OCI-LY3 (cell line): ENCODE results near the gene STT3B.
"Not testable (repeated sequence)": the region's sequence is repeated elsewhere in the genome, so short reads cannot be mapped to it uniquely, and the experiment has no call there.

Experiments used
- H2AFZ ChIP-seq: fragments of 200-600, 300-600 bp; shearing (Covaris generic); 2 replicates; pipeline ENCODE4 v1.6.0; 2014; ENCODE audit warnings: antibody characterized with exemption, low read depth, low read length
- H3K27ac ChIP-seq: fragments of 200-600, 300-600 bp; sonication (generic); 2 replicates; pipeline ENCODE4 v1.5.1; 2014; ENCODE audit warnings: mild to moderate bottlenecking, low read length, moderate library complexity, mixed read lengths
- H3K27me3 ChIP-seq: fragments of 200-600, 300-600 bp; sonication (generic); 2 replicates; pipeline ENCODE4 v1.6.1; 2014; ENCODE audit warnings: low read depth, low read length, mixed read lengths
- H3K36me3 ChIP-seq: fragments of 200-600, 300-600 bp; sonication (generic); replicated peaks from 2 replicates; pipeline ENCODE3; 2014; ENCODE audit warnings: low read depth, low read length, mixed read lengths
- H3K4me1 ChIP-seq: fragments of 300-600, 200-600 bp; sonication (generic); 2 replicates; pipeline ENCODE4 v1.6.1; 2014; ENCODE audit warnings: low read length, mixed read lengths
- H3K4me2 ChIP-seq: fragments of 200-600, 300-600 bp; sonication (generic); 2 replicates; pipeline ENCODE4 v1.6.1; 2014; ENCODE audit warnings: low read length, mixed read lengths
- H3K4me3 ChIP-seq: fragments of 300-600, 200-600 bp; sonication (generic); 2 replicates; pipeline ENCODE4 v1.5.1; 2014; ENCODE audit warnings: antibody characterized with exemption, mild to moderate bottlenecking, low read length, moderate library complexity
- H3K79me2 ChIP-seq: fragments of 300-600, 200-600 bp; shearing (Covaris generic); 2 replicates; pipeline ENCODE4 v1.6.1; 2014; ENCODE audit warnings: mild to moderate bottlenecking, low read length, mixed read lengths
- H3K9ac ChIP-seq: fragments of 300-600, 200-600 bp; shearing (Covaris generic); 2 replicates; pipeline ENCODE4 v1.6.0; 2014; ENCODE audit warnings: mild to moderate bottlenecking, low read length, moderate library complexity
- H3K9me3 ChIP-seq: fragments of 200-600, 300-600 bp; shearing (Covaris generic); 2 replicates; pipeline ENCODE4 v1.6.1; 2014; ENCODE audit warnings: low read length, mixed read lengths; ENCODE audit not compliant: insufficient read depth
- H4K20me1 ChIP-seq: fragments of 200-600, 300-600 bp; sonication (generic); 2 replicates; pipeline ENCODE4 v1.6.1; 2016; ENCODE audit warnings: low read length, mixed read lengths; ENCODE audit not compliant: insufficient read depth
- EZH2phosphoT487 ChIP-seq: fragments of 200-600 bp; shearing (Covaris generic); IDR thresholded peaks from 2 replicates; pipeline ENCODE4 v1.6.1; 2018; ENCODE audit warnings: antibody characterized with exemption, mixed run types, low read depth
- TF ChIP-seq, protein P1 (sequence below): fragments of 200-600, 300-600 bp; sonication (generic); IDR thresholded peaks from 2 replicates; pipeline ENCODE4 v1.5.1; 2014; ENCODE audit warnings: antibody characterized with exemption, low read length, low read depth

The STT3B gene

DNA sequence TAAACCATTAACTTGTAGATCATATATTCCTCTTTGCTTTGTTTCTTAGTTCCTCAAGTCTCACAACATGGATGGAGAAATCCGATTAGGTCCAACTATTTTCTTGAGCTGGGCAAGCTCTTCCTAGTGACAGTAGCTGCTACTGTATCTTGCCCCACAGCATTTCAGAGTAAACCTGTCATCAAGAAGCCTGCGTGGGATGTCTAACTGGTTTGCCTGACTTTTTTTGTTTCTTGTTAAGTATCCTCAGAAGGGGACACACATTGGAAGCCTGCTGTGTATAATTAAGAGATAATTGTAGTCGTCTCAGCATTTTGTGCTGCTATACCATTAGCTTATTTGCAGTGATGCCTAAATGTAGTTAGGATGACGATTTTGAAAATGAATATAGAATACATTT lies 29.3 kb upstream of the STT3B start:
- H4K20me1 ChIP-seq, result no peaks in the 10 kb centered on the region
- no peak overlapping the region for H2AFZ ChIP-seq
- no peaks in the 10 kb centered on the region for H3K36me3 ChIP-seq
- H3K9ac ChIP-seq, result no peak overlapping the region
- no peaks in the 10 kb centered on the region for H3K27me3 ChIP-seq
- no peak overlapping the region for H3K27ac ChIP-seq
- H3K4me2 ChIP-seq, result no peak overlapping the region
- no peak overlapping the region for H3K4me3 ChIP-seq
- TF ChIP-seq EZH2phosphoT487, result no peak
- TF ChIP-seq, protein P1, sequence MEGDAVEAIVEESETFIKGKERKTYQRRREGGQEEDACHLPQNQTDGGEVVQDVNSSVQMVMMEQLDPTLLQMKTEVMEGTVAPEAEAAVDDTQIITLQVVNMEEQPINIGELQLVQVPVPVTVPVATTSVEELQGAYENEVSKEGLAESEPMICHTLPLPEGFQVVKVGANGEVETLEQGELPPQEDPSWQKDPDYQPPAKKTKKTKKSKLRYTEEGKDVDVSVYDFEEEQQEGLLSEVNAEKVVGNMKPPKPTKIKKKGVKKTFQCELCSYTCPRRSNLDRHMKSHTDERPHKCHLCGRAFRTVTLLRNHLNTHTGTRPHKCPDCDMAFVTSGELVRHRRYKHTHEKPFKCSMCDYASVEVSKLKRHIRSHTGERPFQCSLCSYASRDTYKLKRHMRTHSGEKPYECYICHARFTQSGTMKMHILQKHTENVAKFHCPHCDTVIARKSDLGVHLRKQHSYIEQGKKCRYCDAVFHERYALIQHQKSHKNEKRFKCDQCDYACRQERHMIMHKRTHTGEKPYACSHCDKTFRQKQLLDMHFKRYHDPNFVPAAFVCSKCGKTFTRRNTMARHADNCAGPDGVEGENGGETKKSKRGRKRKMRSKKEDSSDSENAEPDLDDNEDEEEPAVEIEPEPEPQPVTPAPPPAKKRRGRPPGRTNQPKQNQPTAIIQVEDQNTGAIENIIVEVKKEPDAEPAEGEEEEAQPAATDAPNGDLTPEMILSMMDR, result no peak
- no peaks in the 10 kb centered on the region for H3K79me2 ChIP-seq
- no peaks in the 10 kb centered on the region for H3K9me3 ChIP-seq
- peaks cover 17% of the 10 kb centered on the region for H3K4me1 ChIP-seq

DNA sequence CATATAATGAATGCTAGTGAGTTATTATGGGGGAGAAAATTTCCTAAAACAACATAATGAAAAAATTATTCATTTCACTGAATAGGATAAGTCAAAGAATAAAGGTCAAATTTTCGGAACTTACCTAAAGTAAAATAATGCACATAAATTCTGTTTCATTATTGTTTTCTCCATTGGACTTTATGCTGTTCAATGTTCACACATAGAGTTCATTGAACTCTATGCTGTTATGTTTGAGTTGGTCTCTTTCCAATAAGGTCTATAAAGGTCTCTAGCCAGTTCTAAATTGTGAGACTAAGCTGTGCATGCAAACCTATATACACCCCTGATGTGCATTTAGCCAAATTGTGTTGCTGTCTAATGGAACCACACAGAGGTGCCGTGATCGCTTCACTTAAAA lies 28.5 kb upstream of the STT3B start:
- Histone ChIP-seq H3K27ac (no peak overlapping the region), H3K4me2 (no peak overlapping the region), H2AFZ (no peak overlapping the region), H3K9ac (no peak overlapping the region), H3K79me2 (no peaks in the 10 kb centered on the region), H4K20me1 (no peaks in the 10 kb centered on the region), H3K4me1 (peaks cover 21% of the 10 kb centered on the region), H3K4me3 (no peak overlapping the region), H3K36me3 (no peaks in the 10 kb centered on the region), H3K9me3 (no peaks in the 10 kb centered on the region), H3K27me3 (no peaks in the 10 kb centered on the region)
- TF ChIP-seq EZH2phosphoT487, result no peak
- TF ChIP-seq, protein P1, result no peak

DNA sequence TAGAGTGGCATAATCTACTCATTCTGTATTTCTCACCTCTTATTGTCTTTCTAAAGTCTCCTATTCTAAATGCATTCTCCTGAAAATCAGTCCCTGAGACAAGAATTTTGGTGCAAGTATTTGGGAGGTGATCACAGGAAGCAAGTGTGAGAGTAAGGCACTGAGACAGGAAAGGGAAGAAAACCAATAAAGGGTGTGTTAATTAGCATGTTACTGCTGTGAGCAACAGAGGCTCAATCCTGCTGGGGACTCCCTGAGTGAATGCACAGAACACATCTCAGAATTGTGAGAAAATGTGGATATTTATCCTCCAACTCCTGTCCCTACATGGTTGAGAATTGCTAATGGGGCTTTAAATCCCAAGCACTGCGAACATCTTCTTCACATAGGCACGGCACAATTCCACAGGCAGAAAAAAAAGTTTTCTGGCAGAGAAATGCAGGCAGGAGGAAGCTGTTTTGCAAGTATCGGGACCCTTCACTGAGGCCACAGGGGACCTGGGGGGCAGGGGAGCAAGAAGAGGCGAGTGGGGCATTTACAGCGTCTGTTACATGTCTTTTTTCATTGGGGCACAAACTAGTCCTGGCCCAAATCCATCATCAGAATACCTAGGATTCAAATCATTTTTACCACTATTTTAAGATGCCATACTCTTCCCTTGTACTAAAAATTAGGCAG lies 27.2 kb upstream of the STT3B start:
- no peak overlapping the region for H3K4me3 ChIP-seq
- peak overlapping the region; percentile 13 for H2AFZ ChIP-seq
- TF ChIP-seq, protein P1, result no peak
- TF ChIP-seq EZH2phosphoT487, result no peak
- H3K9me3 ChIP-seq, result no peaks in the 10 kb centered on the region
- H3K79me2 ChIP-seq, result no peaks in the 10 kb centered on the region
- peak overlapping the region; percentile 31 for H3K4me2 ChIP-seq
- no peak overlapping the region for H3K27ac ChIP-seq
- H3K27me3 ChIP-seq, result no peaks in the 10 kb centered on the region
- no peaks in the 10 kb centered on the region for H4K20me1 ChIP-seq
- no peaks in the 10 kb centered on the region for H3K36me3 ChIP-seq
- no peak overlapping the region for H3K9ac ChIP-seq
- H3K4me1 ChIP-seq, result peaks cover 21% of the 10 kb centered on the region

DNA sequence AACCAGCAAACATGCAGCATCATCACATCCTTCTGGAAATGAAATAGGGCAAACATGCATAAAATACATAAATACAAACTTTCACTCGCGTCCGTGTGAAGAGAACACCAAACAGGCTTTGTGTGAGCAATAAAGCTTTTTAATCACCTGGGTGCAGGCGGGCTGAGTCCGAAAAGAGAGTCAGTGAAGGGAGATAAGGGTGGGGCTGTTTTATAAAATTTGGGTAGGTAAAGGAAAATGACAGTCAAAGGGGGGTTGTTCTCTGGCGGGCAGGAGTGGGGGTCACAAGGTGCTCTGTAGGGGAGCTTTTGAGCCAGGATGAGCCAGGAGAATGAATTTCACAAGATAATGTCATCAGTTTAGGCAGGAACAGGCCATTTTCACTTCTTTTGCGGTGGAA lies 26.2 kb upstream of the STT3B start:
- H3K4me3 ChIP-seq, H3K27ac ChIP-seq, H3K4me2 ChIP-seq, H3K36me3 ChIP-seq, H3K27me3 ChIP-seq, H3K9me3 ChIP-seq, H2AFZ ChIP-seq, H4K20me1 ChIP-seq, H3K79me2 ChIP-seq, H3K9ac ChIP-seq: not testable (repeated sequence)
- H3K4me1 ChIP-seq, result peaks cover 21% of the 10 kb centered on the region
